Measurements from ENCODE around the gene DLG2. TPM values are rescaled to one million over a fixed set of nuclear protein-coding genes. Genes with fewer than 3 reads are reported as not detected.

DLG2 gene
- total and polyA plus RNA-seq, 2 of the 8 experiments (the other 6 are each of a cell fraction or from before 2014, with no cell fraction given): 1.7 to 14.3 TPM

GRCh38 chr11:85582111-85582510, 45.0 kb downstream of the DLG2 start:
- Histone ChIP-seq H2BK5ac (ENCODE audit: low read depth, low read length) (no peak overlapping the region), H3K23ac (ENCODE audit: insufficient read length) (no peak overlapping the region), H3K18ac (ENCODE audit: extremely low read depth, low read length) (no peak overlapping the region), H3K14ac (ENCODE audit: insufficient read length) (no peak overlapping the region), H3K79me2 (ENCODE audit: control insufficient read depth in 1 of 2, insufficient read depth in 2 of 2, low read length in 2 of 2) (no peaks in the 10 kb centered on the region), H3K27me3 (replicated peaks in 1 of 4; ENCODE audit: control insufficient read depth in 3 of 4, extremely low read depth in 1 of 4, insufficient read depth in 3 of 4, low read length in 3 of 4) (no peaks in the 10 kb centered on the region), H3K36me3 (ENCODE audit: control insufficient read depth in 2 of 4, insufficient read depth in 4 of 4, low read length in 3 of 4) (no peaks in the 10 kb centered on the region), H3K23me2 (ENCODE audit: low read depth, low read length) (peaks cover 2% of the 10 kb centered on the region; the same call in 1 of the 2 replicates), H3K4me1 (replicated peaks in 1 of 4; ENCODE audit: control insufficient read depth in 3 of 4, insufficient read depth in 4 of 4, low read length in 3 of 4) (no peaks in the 10 kb centered on the region), H3K9me3 (ENCODE audit: insufficient read depth in 2 of 2, low read depth in 1 of 2, low read length in 1 of 2) (peaks cover 3% of the 10 kb centered on the region in 2 experiments; a peak in 1 of 4 replicates), H3K4me2 (ENCODE audit: insufficient read depth in 1 of 2, low read depth in 2 of 2, low read length in 2 of 2) (no peak overlapping the region), H2BK20ac (ENCODE audit: low read length) (no peak overlapping the region), H2BK120ac (replicated peaks; ENCODE audit: low read depth, low read length) (no peak overlapping the region), H2BK15ac (ENCODE audit: low read length) (no peak overlapping the region), H3K56ac (replicated peaks; ENCODE audit: insufficient read length, low read depth, low read length) (no peak overlapping the region), H2AFZ (ENCODE audit: low read length) (no peak overlapping the region), H3K4ac (replicated peaks; ENCODE audit: insufficient read length, low read depth, low read length) (no peak overlapping the region), H3K79me1 (ENCODE audit: low read depth, low read length) (no peaks in the 10 kb centered on the region), H4K5ac (ENCODE audit: insufficient read length, low read depth, low read length) (no peak overlapping the region), H3K4me3 (ENCODE audit: extremely low read depth in 1 of 4, insufficient read depth in 2 of 4, low read depth in 3 of 4, low read length in 4 of 4) (no peak overlapping the region), H3K27ac (ENCODE audit: low read depth, low read length) (no peak overlapping the region), H2BK12ac (ENCODE audit: low read depth, low read length) (no peak overlapping the region), H2AK5ac (ENCODE audit: low read depth, low read length) (no peak overlapping the region), H4K8ac (ENCODE audit: extremely low read depth, insufficient read depth, low read length) (no peak overlapping the region), H4K20me1 (replicated peaks in 1 of 2; ENCODE audit: control insufficient read depth in 1 of 2, insufficient read depth in 2 of 2, low read length in 2 of 2) (no peaks in the 10 kb centered on the region), H3K9ac (replicated peaks in 1 of 4; ENCODE audit: extremely low read depth in 1 of 4, low read depth in 3 of 4, low read length in 3 of 4) (no peak overlapping the region), H4K91ac (replicated peaks; ENCODE audit: insufficient read length, low read length) (no peak overlapping the region)
- TF ChIP-seq JUND (IDR thresholded peaks at IDR 0.05; ENCODE audit: low read length) (no peak), ZNF274 (IDR thresholded peaks at IDR 0.05; ENCODE audit: borderline replicate concordance, extremely low read depth, low read length) (no peak), NANOG (IDR thresholded peaks at IDR 0.05; ENCODE audit: insufficient read depth, low read depth, low read length, poor library complexity, severe bottlenecking) (no peak), BRCA1 (IDR thresholded peaks at IDR 0.05; ENCODE audit: low read depth, low read length) (no peak), POLR2A (IDR thresholded peaks at IDR 0.05; ENCODE audit: control extremely low read depth in 1 of 2, low read depth in 2 of 2, low read length in 2 of 2) (no peak), CEBPB (IDR thresholded peaks at IDR 0.05; ENCODE audit: low read depth, low read length) (no peak), E2F6 (IDR thresholded peaks at IDR 0.05) (no peak), CREB1 (IDR thresholded peaks at IDR 0.05) (no peak), NRF1 (IDR thresholded peaks at IDR 0.05; ENCODE audit: low read depth, low read length) (no peak), RBBP5 (IDR thresholded peaks at IDR 0.05; ENCODE audit: borderline replicate concordance, low read depth, low read length) (no peak), ATF2 (IDR thresholded peaks at IDR 0.05; ENCODE audit: low read length) (no peak), SP1 (IDR thresholded peaks at IDR 0.05; ENCODE audit: low read depth, low read length) (no peak)
- 95% methylated on average over 2 of the region's 2 CpGs; no CpG with 5 or more reads in 1 of the 2 experiments for WGBS, 2 experiments (ENCODE audit: extremely low coverage in 1 of 2, insufficient coverage in 1 of 2, insufficient read length in 1 of 2, insufficient replicate concordance in 2 of 2, low coverage in 1 of 2, low lambda C conversion rate in 2 of 2, missing lambda C conversion rate in 1 of 2)
- POLR2A ChIA-PET (ENCODE audit: partially characterized antibody): no interaction called here
- no peak for FAIRE-seq
- DNase-seq (ENCODE audit: low read depth in 1 of 2, low spot score in 2 of 2): no peak
- CTCF ChIA-PET (ENCODE audit: partially characterized antibody): no interaction called here
